Fibroblast of lung (primary cell): ENCODE results near the gene NAXE. TPM values are rescaled to one million over a fixed set of nuclear protein-coding genes. Genes with fewer than 3 reads are reported as not detected.

Experiments used
- DNase-seq, 2 donors: peaks; one replicate each; pipeline versions ENCODE4 v3.0.0 to v3.0.0-alpha.2; 2010; ENCODE audit warnings: low read depth in 2 of 2
- H2AFZ ChIP-seq: 2 replicates; pipeline ENCODE4 v1.5.1; 2012; ENCODE audit warnings: low read length, control low read depth, inconsistent platforms
- H3K27ac ChIP-seq: 2 replicates; pipeline ENCODE4 v1.5.1; 2011; ENCODE audit warnings: low read length, control low read depth; ENCODE audit not compliant: insufficient read depth
- H3K27me3 ChIP-seq: 2 replicates; pipeline ENCODE4 v1.5.1; 2011; ENCODE audit warnings: mild to moderate bottlenecking, low read length; ENCODE audit not compliant: control insufficient read depth, insufficient read depth
- H3K36me3 ChIP-seq: 2 replicates; pipeline ENCODE4 v1.5.1; 2011; ENCODE audit warnings: low read length; ENCODE audit not compliant: control insufficient read depth, insufficient read depth
- H3K4me1 ChIP-seq: 2 replicates; pipeline ENCODE4 v1.5.1; 2011; ENCODE audit warnings: low read length; ENCODE audit not compliant: control insufficient read depth, insufficient read depth; ENCODE audit errors: extremely low read depth
- H3K4me2 ChIP-seq: 2 replicates; pipeline ENCODE4 v1.5.1; 2011; ENCODE audit warnings: low read length, control low read depth; ENCODE audit not compliant: insufficient read depth; ENCODE audit errors: extremely low read depth
- H3K4me3 ChIP-seq, 4 experiments: fragments of 200-600 bp in 1 of 4; sonication (generic) in 1 of 4; replicated peaks in 1 of 4; 2 replicates each; pipeline ENCODE4 v1.5.1; 2011 to 2016; ENCODE audit warnings: low read length in 4 of 4, low read depth in 3 of 4, mild to moderate bottlenecking in 3 of 4, control low read depth in 2 of 4, inconsistent platforms in 1 of 4, mixed read lengths in 1 of 4; ENCODE audit not compliant: insufficient read depth in 1 of 4; ENCODE audit errors: control extremely low read depth in 1 of 4
- H3K79me2 ChIP-seq: 2 replicates; pipeline ENCODE4 v1.5.1; 2012; ENCODE audit warnings: mild to moderate bottlenecking, low read length, inconsistent platforms; ENCODE audit not compliant: control insufficient read depth, insufficient read depth
- H3K9ac ChIP-seq: 2 replicates; pipeline ENCODE4 v1.5.1; 2011; ENCODE audit warnings: mild to moderate bottlenecking, low read length, control low read depth; ENCODE audit not compliant: insufficient read depth
- H3K9me3 ChIP-seq: 2 replicates; pipeline ENCODE4 v1.5.1; 2012; ENCODE audit warnings: low read depth, low read length; ENCODE audit not compliant: control insufficient read depth, insufficient read depth
- H4K20me1 ChIP-seq: 2 replicates; pipeline ENCODE4 v1.5.1; 2011; ENCODE audit warnings: low read length; ENCODE audit not compliant: control insufficient read depth, insufficient read depth; ENCODE audit errors: extremely low read depth
- CTCF ChIP-seq, 2 donors: IDR thresholded peaks in 1 of 2; conservative IDR thresholded peaks in 1 of 2; 1 replicate in 1 of 2; 2 replicates in 1 of 2; pipeline ENCODE4 v1.5.1; 2011 to 2012; ENCODE audit warnings: low read length in 2 of 2, control low read depth in 1 of 2, inconsistent platforms in 1 of 2, low read depth in 1 of 2, mild to moderate bottlenecking in 1 of 2
- EZH2 ChIP-seq: IDR thresholded peaks from 2 replicates; pipeline ENCODE4 v1.5.1; 2012; ENCODE audit warnings: low read length, control low read depth, mild to moderate bottlenecking; ENCODE audit errors: missing control alignments
- polyA plus RNA-seq, 2 donors: library from polyadenylated mRNA; depleted of rRNA in 1 of 2; stranded (reverse) in 1 of 2; unstranded in 1 of 2; fragments of >200 nt; gene quantifications; 2 replicates each; pipeline ENCODE4 v1.2.1, GENCODE V29; 2011 to 2012; ENCODE audit warnings: missing spikeins in 1 of 2
- total RNA-seq: library from RNA; depleted of rRNA; stranded (reverse); fragments of >200 nt; gene quantifications from 2 replicates; pipeline ENCODE4 v1.2.1, GENCODE V29; 2014

Gene NAXE
- total and polyA plus RNA-seq, 2 donors (not counting 1 experiment from before 2014, with no cell fraction given) = 41.6 to 64.4 TPM

- H3K9me3 ChIP-seq = no peaks in the 10 kb centered on the region
- no peak overlapping the region for H2AFZ ChIP-seq
- H3K27ac ChIP-seq = no peak overlapping the region
- no peak overlapping the region for H3K9ac ChIP-seq
- no peak for DNase-seq
- H3K4me2 ChIP-seq = no peak overlapping the region
- TF ChIP-seq CTCF (conservative IDR thresholded peaks at IDR 0.05 in 1 of 2, IDR thresholded peaks at IDR 0.05 in 1 of 2; ENCODE audit: low read depth in 1 of 2, low read length in 2 of 2) (no peak), EZH2 (no peak)
- no peaks in the 10 kb centered on the region for H3K27me3 ChIP-seq
- H3K36me3 ChIP-seq = peaks cover 21% of the 10 kb centered on the region
- H3K79me2 ChIP-seq = no peaks in the 10 kb centered on the region
- no peaks in the 10 kb centered on the region for H3K4me1 ChIP-seq
- no peak overlapping the region for H3K4me3 ChIP-seq
- H4K20me1 ChIP-seq = no peaks in the 10 kb centered on the region
These were observed 42.2 kb upstream of the NAXE start for GRCh38 chr1:156549390-156549789.

DNA sequence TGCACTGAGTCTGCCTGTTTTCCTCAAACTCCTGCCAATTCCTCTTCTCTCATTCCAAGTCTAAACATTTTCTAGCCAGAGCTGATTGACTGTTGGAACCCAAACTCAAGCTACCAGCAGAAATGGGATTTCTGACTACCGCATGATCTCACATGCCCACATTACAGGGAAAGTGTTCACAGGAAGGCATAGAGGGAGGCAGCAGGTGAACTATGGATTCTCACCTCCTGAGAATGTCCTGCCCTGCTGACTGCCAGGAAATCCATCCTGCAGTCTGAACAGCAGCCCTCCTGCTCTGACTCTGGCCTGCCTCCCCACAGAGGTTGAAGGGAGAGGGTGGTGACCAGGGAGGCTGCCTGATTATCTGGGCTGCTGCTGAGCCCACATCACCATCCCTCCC, 41.7 kb upstream of the NAXE start:
- TF ChIP-seq CTCF (conservative IDR thresholded peaks at IDR 0.05 in 1 of 2, IDR thresholded peaks at IDR 0.05 in 1 of 2; ENCODE audit: low read depth in 1 of 2, low read length in 2 of 2) (no peak), EZH2 (no peak)
- Histone ChIP-seq H4K20me1 (no peaks in the 10 kb centered on the region), H3K4me1 (no peaks in the 10 kb centered on the region), H3K27me3 (no peaks in the 10 kb centered on the region), H3K9ac (no peak overlapping the region), H3K79me2 (no peaks in the 10 kb centered on the region), H3K9me3 (no peaks in the 10 kb centered on the region), H2AFZ (no peak overlapping the region), H3K27ac (no peak overlapping the region), H3K36me3 (peaks cover 21% of the 10 kb centered on the region), H3K4me3 (no peak overlapping the region), H3K4me2 (no peak overlapping the region)
- DNase-seq = no peak

DNA sequence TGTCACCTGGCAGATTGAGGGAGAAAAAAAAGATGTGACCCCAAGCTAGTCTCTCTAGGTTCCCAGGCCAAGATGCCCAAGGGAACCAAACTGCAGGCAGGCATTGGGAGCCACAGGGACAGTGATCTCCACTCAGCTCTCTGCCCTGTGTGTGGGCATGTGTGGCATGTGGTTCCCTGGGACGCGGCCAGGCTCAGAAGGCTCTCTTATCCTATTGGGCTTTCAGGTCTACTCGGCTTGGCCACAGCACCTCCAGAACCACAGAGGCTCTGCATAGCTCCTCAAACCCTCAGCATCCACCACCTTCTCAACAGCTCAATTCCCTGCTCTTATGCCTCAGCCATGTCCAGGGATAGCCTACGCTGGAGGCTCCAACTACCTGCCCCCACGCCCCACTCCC, 41.2 kb upstream of the NAXE start:
- no peak overlapping the region for H3K4me3 ChIP-seq
- no peaks in the 10 kb centered on the region for H3K4me1 ChIP-seq
- DNase-seq = no peak
- no peaks in the 10 kb centered on the region for H3K27me3 ChIP-seq
- H3K9ac ChIP-seq = no peak overlapping the region
- H2AFZ ChIP-seq = no peak overlapping the region
- no peaks in the 10 kb centered on the region for H4K20me1 ChIP-seq
- no peak overlapping the region for H3K4me2 ChIP-seq
- no peaks in the 10 kb centered on the region for H3K79me2 ChIP-seq
- no peak for TF ChIP-seq EZH2
- no peak for TF ChIP-seq CTCF (conservative IDR thresholded peaks at IDR 0.05 in 1 of 2, IDR thresholded peaks at IDR 0.05 in 1 of 2; ENCODE audit: low read depth in 1 of 2, low read length in 2 of 2)
- no peak overlapping the region for H3K27ac ChIP-seq
- peaks cover 22% of the 10 kb centered on the region for H3K36me3 ChIP-seq
- H3K9me3 ChIP-seq = no peaks in the 10 kb centered on the region
